GM12878 (cell line): ENCODE results near the gene FAM163B. TPM values are rescaled to one million over a fixed set of nuclear protein-coding genes. Genes with fewer than 3 reads are reported as not detected.

Experiments used
- ATAC-seq: fragments of 200-7000 bp; cut with Tn5 transposase; 3 replicates; pipeline ENCODE4 v1.9.1; 2020; ENCODE audit warnings: mild to moderate bottlenecking, moderate library complexity
- Bru-seq: library from RNA; stranded (reverse); fragments of 400-500 nt; gene quantifications from one replicate; lab custom pipeline; 2021; lab: Mats Ljungman, UMichigan
- BruChase-seq, 2 experiments: library from RNA; stranded (reverse); fragments of 400-500 nt; gene quantifications; one replicate each; lab custom pipeline; 2021; lab: Mats Ljungman, UMichigan
- BruUV-seq: library from RNA; stranded (reverse); fragments of 400-500 nt; replicated peaks from 2 replicates; lab custom pipeline; 2021; lab: Mats Ljungman, UMichigan
- CTCF ChIA-PET: fragments of 300-600 bp; sonication (Branson Sonifier 250); formaldehyde crosslinking; extraction: SDS; loops from one replicate; lab custom pipeline; 2021; ENCODE audit warnings: inconsistent platforms; lab: Yijun Ruan, JAX
- POLR2A ChIA-PET: fragments of 350-600 bp; formaldehyde crosslinking; extraction: SDS; loops from one replicate; lab custom pipeline; 2021; ENCODE audit warnings: inconsistent platforms; lab: Charles Lee
- RAD21 ChIA-PET: fragments of 300-600 bp; sonication (Branson Sonifier 250); formaldehyde crosslinking; loops from one replicate; lab custom pipeline; 2023; ENCODE audit warnings: antibody characterized with exemption; ENCODE audit not compliant: unreplicated experiment; lab: Charles Lee
- SMC1A ChIA-PET: fragments of 300-600 bp; sonication (Branson Sonifier 250); formaldehyde crosslinking; loops from one replicate; lab custom pipeline; 2023; ENCODE audit not compliant: unreplicated experiment, uncharacterized antibody; lab: Charles Lee
- DNase-seq: peaks from one replicate; pipeline ENCODE4 v3.0.0-alpha.2; 2011; ENCODE audit warnings: low read depth, low spot score
- FAIRE-seq: peaks from 3 replicates; lab custom pipeline; 2011; peaks lifted over from hg19 to GRCh38; lab: Jason Lieb, UNC
- H2AFZ ChIP-seq: 2 replicates; pipeline ENCODE4 v1.6.0; 2011; ENCODE audit warnings: low read depth, low read length, control low read depth; ENCODE audit not compliant: control insufficient read depth
- H3K27ac ChIP-seq: 2 replicates; pipeline ENCODE4 v1.5.1; 2011; ENCODE audit warnings: control low read depth; ENCODE audit not compliant: control insufficient read depth, insufficient read depth
- H3K27me3 ChIP-seq, 2 experiments: replicated peaks in 1 of 2; 2 replicates each; pipeline versions ENCODE4 v1.6.0 to v1.6.1; 2011; ENCODE audit warnings: low read length in 1 of 2; ENCODE audit not compliant: control insufficient read depth in 2 of 2, insufficient read depth in 2 of 2
- H3K36me3 ChIP-seq, 2 experiments: 2 replicates each; pipeline ENCODE4 v1.5.1; 2011; ENCODE audit warnings: low read length in 1 of 2; ENCODE audit not compliant: control insufficient read depth in 2 of 2, insufficient read depth in 2 of 2
- H3K4me1 ChIP-seq: 2 replicates; pipeline ENCODE4 v1.6.1; 2011; ENCODE audit warnings: mild to moderate bottlenecking, low read length, moderate library complexity, mixed read lengths; ENCODE audit not compliant: control insufficient read depth, insufficient read depth
- H3K4me2 ChIP-seq: 2 replicates; pipeline ENCODE4 v1.6.0; 2011; ENCODE audit warnings: control low read depth; ENCODE audit not compliant: control insufficient read depth, insufficient read depth
- H3K4me3 ChIP-seq: fragments of 200-600 bp; sonication (generic); 2 replicates; pipeline ENCODE4 v1.5.1; 2016
- H3K79me2 ChIP-seq: 2 replicates; pipeline ENCODE4 v1.6.0; 2011; ENCODE audit warnings: low read length; ENCODE audit not compliant: control insufficient read depth, insufficient read depth
- H3K9ac ChIP-seq: 2 replicates; pipeline ENCODE4 v1.8.0; 2011; ENCODE audit warnings: low read length, control low read depth, mixed read lengths; ENCODE audit not compliant: control insufficient read depth, insufficient read depth
- H3K9me3 ChIP-seq: replicated peaks from 3 replicates; pipeline ENCODE4 v1.5.1; 2011; ENCODE audit warnings: mild to moderate bottlenecking, low read length; ENCODE audit not compliant: control insufficient read depth, insufficient read depth
- H4K20me1 ChIP-seq: 2 replicates; pipeline ENCODE4 v1.6.0; 2011; ENCODE audit not compliant: control insufficient read depth, insufficient read depth
- BCL11A ChIP-seq: IDR thresholded peaks from 2 replicates; pipeline ENCODE4 v1.6.1; 2011; ENCODE audit warnings: low read depth, low read length
- ETV6 ChIP-seq, 2 experiments: fragments of 450-650 bp in 1 of 2; IDR thresholded peaks in 1 of 2; conservative IDR thresholded peaks in 1 of 2; 2 replicates each; pipeline ENCODE4 v1.6.1; 2014; ENCODE audit warnings: antibody characterized with exemption in 1 of 2, borderline replicate concordance in 1 of 2, low read depth in 1 of 2, mild to moderate bottlenecking in 1 of 2, moderate library complexity in 1 of 2
- IKZF2 ChIP-seq, 2 experiments: fragments of 450-650 bp; IDR thresholded peaks; 2 replicates each; pipeline ENCODE4 v1.6.1; 2017; ENCODE audit warnings: mild to moderate bottlenecking in 2 of 2, moderate library complexity in 2 of 2
- WGBS: methylation state at CpG from one replicate; pipeline ENCODE4 v1.1.6; 2016; ENCODE audit warnings: low lambda C conversion rate; ENCODE audit not compliant: insufficient replicate concordance, insufficient coverage; ENCODE audit errors: missing lambda C conversion rate; 5-methylcytosine and 5-hydroxymethylcytosine counted together
- in situ Hi-C: fragments of 300-500 bp; cut with MboI; formaldehyde crosslinking; loops from 9 replicates; pipeline ENCODE4 v1.14.3; 2018; ENCODE audit warnings: mixed read lengths
- intact Hi-C: fragments of 100-400 bp; cut with micrococcal nuclease; formaldehyde crosslinking; loops from one replicate; pipeline ENCODE4 v1.14.2; 2022; ENCODE audit not compliant: unreplicated experiment
- long read RNA-seq, 2 experiments: library from polyadenylated mRNA; unstranded; transcript quantifications; one replicate each; pipeline ENCODE4 v2.0.0, GENCODE V29; 2019 to 2020
- polyA minus RNA-seq, 3 experiments: library from RNA; depleted of rRNA, polyadenylated mRNA; stranded (reverse); fragments of >200 nt; gene quantifications; 2 replicates each; pipeline ENCODE4 v1.2.3, GENCODE V29; 2011
- polyA plus RNA-seq, 11 experiments: library from polyadenylated mRNA; depleted of rRNA in 4 of 11; unstranded in 6 of 11; stranded (reverse) in 5 of 11; fragments of >200 nt; fragmentation: Nextera tagmentation in 4 of 11; fragmentation: Illumina TruSeq in 1 of 11; extraction: Ambion mirVana in 4 of 11; extraction: Trizol in 1 of 11; gene quantifications; 1 replicate in 1 of 11; 2 replicates in 10 of 11; pipeline versions ENCODE4 v1.2.1 to v1.2.3, GENCODE V29; 2011 to 2016; ENCODE audit warnings: inconsistent platforms in 2 of 11, missing spikeins in 2 of 11, low read depth in 1 of 11
- total RNA-seq, 4 experiments: library from RNA; depleted of rRNA in 3 of 4; stranded (reverse); fragments of >200 nt in 3 of 4; fragmentation: Illumina TruSeq in 1 of 4; extraction: Trizol in 1 of 4; gene quantifications; 2 replicates each; pipeline versions ENCODE4 v1.2.1 to v1.2.3, GENCODE V29; 2013 to 2021
- TF ChIP-seq, protein P1 (sequence below): IDR thresholded peaks from 2 replicates; pipeline ENCODE4 v1.6.1; 2012; ENCODE audit warnings: mild to moderate bottlenecking, low read depth, low read length

Gene FAM163B
- total RNA-seq (2013; cell fraction: nucleolus; rRNA removed), result not detected in 2 replicates
- total RNA-seq (2014; rRNA removed) (not detected in 2 replicates), total RNA-seq (2014; rRNA removed; fragmentation: Illumina TruSeq; extraction: Trizol) (not detected in 2 replicates), total RNA-seq (2021) (not detected in 2 replicates), polyA plus RNA-seq (2011; rRNA removed) (not detected in 2 replicates), polyA plus RNA-seq (2014; fragmentation: Illumina TruSeq; extraction: Trizol) (not detected in 2 replicates), polyA plus RNA-seq (2014; fragmentation: Nextera tagmentation; extraction: Ambion mirVana) (not detected), polyA plus RNA-seq (2014; rRNA removed) (not detected in 2 replicates), polyA plus RNA-seq (2016; fragmentation: Nextera tagmentation; extraction: Ambion mirVana) (not detected), polyA minus RNA-seq (2011; rRNA and poly(A)+ RNA removed) (not detected in 2 replicates), Bru-seq, nascent RNA (not detected), BruChase-seq, experiment 1, labeled RNA remaining after a 6-hour chase (not detected), BruChase-seq, experiment 2, labeled RNA remaining after a 2-hour chase (not detected)
- polyA plus RNA-seq (2011; ENCODE audit: low read depth), result not detected
- not detected in 2 replicates for polyA plus RNA-seq (2011; cell fraction: cytosol; rRNA removed)
- 0.13 and 0.28 TPM in 2 replicates for polyA plus RNA-seq (2011; cell fraction: nucleus; rRNA removed)
- not detected in 2 replicates for polyA plus RNA-seq (2012)
- polyA minus RNA-seq (2011; cell fraction: cytosol; rRNA and poly(A)+ RNA removed), result not detected in 2 replicates
- 0.36 TPM in 1 of 2 replicates, not detected in the other for polyA minus RNA-seq (2011; cell fraction: nucleus; rRNA and poly(A)+ RNA removed)
- long read RNA-seq, experiment 1, result 0 reads
- long read RNA-seq, experiment 2, result 0 reads

DNA sequence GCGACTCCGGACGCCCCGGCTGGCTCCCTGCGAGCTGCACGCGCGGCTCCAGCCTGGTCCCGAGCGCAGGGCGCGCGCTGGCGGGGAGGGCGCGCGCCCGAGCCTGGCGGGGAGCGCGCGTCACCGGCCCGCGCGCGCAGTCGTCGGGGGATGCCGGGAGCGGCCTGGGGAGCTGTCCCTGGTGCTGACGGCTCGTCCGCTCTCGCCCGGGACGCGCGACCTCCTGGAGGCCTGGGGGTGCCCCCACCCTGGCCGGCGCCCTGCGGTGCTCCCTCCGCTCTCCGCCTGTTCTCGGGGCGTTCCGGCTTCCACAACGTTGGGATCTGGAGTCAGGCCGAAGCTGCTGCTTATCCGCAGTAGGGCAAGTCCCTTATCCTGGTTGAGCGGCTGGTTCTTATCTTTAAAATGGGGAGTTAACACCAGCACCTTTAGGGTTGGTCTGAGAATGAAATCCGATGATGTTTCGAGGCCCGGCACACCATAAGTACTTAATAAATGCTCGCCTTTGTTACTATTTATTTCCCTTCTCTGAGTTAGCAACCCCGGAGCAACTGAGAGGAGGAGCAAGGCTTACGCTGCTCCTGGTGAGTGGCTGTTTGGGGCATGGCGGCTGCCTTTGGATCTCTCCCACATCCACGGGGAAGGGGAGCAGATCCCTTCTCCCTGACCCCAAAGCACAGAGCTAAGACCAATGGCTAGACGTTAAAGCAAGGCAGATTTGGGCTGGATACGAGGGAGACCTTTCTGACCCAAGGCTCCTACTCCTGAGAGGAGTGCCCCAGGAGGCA is at the start of gene FAM163B:
Gene FAM163B (minus strand): TSS at position 79 of the 788 bp plus-strand sequence. CDS start 29,166 bp downstream, outside the sequence.
- H4K20me1 ChIP-seq, result no peaks in the 10 kb centered on the region
- no peak within 1 kb of the TSS for H3K4me3 ChIP-seq
- H3K4me1 ChIP-seq, result no peaks in the 10 kb centered on the region
- in situ Hi-C loops, result no loop called here
- no peak within 1 kb of the TSS for H2AFZ ChIP-seq
- no peaks in the 10 kb centered on the region for H3K9me3 ChIP-seq
- H3K27me3 ChIP-seq, result peaks cover 0 to 6% of the 10 kb centered on the region in 2 experiments; a peak in 3 of 4 replicates
- intact Hi-C loops, result no loop called here
- H3K9ac ChIP-seq, result no peak within 1 kb of the TSS
- no peaks in the 10 kb centered on the region for H3K36me3 ChIP-seq
- ChIA-PET RAD21 (no interaction called here), SMC1A (no interaction called here), CTCF (no interaction called here), POLR2A (no interaction called here)
- no peak within 1 kb of the TSS for H3K27ac ChIP-seq
- DNase-seq, result no peak
- no peak for FAIRE-seq
- no peaks in the 10 kb centered on the region for H3K79me2 ChIP-seq
- ATAC-seq, result no peak
- WGBS, result 70% methylated on average over 41 of the region's 61 CpGs
- no peak within 1 kb of the TSS for H3K4me2 ChIP-seq
- BruUV-seq, result no TSS peak
- TF ChIP-seq, protein P1, sequence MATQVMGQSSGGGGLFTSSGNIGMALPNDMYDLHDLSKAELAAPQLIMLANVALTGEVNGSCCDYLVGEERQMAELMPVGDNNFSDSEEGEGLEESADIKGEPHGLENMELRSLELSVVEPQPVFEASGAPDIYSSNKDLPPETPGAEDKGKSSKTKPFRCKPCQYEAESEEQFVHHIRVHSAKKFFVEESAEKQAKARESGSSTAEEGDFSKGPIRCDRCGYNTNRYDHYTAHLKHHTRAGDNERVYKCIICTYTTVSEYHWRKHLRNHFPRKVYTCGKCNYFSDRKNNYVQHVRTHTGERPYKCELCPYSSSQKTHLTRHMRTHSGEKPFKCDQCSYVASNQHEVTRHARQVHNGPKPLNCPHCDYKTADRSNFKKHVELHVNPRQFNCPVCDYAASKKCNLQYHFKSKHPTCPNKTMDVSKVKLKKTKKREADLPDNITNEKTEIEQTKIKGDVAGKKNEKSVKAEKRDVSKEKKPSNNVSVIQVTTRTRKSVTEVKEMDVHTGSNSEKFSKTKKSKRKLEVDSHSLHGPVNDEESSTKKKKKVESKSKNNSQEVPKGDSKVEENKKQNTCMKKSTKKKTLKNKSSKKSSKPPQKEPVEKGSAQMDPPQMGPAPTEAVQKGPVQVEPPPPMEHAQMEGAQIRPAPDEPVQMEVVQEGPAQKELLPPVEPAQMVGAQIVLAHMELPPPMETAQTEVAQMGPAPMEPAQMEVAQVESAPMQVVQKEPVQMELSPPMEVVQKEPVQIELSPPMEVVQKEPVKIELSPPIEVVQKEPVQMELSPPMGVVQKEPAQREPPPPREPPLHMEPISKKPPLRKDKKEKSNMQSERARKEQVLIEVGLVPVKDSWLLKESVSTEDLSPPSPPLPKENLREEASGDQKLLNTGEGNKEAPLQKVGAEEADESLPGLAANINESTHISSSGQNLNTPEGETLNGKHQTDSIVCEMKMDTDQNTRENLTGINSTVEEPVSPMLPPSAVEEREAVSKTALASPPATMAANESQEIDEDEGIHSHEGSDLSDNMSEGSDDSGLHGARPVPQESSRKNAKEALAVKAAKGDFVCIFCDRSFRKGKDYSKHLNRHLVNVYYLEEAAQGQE, result peak; percentile 74
- no peak for TF ChIP-seq BCL11A
- TF ChIP-seq IKZF2 (IDR thresholded peaks at IDR 0.05), result no peak
- no peak for TF ChIP-seq ETV6 (conservative IDR thresholded peaks at IDR 0.05 in 1 of 2, IDR thresholded peaks at IDR 0.05 in 1 of 2; ENCODE audit: borderline replicate concordance in 1 of 2, low read depth in 1 of 2)
